ENCODE measurements around the gene RASGRP1. TPM values are rescaled to one million over a fixed set of nuclear protein-coding genes. Genes with fewer than 3 reads are reported as not detected.

The RASGRP1 gene
- total RNA-seq, result 0.37 and 0.43 TPM in 2 replicates

GRCh38 chr15:38564557-38565286 lies at the start of gene RASGRP1:
RASGRP1 (minus strand) TSS chr15:38564814; CDS start chr15:38564628, 186 bp downstream.

DNA sequence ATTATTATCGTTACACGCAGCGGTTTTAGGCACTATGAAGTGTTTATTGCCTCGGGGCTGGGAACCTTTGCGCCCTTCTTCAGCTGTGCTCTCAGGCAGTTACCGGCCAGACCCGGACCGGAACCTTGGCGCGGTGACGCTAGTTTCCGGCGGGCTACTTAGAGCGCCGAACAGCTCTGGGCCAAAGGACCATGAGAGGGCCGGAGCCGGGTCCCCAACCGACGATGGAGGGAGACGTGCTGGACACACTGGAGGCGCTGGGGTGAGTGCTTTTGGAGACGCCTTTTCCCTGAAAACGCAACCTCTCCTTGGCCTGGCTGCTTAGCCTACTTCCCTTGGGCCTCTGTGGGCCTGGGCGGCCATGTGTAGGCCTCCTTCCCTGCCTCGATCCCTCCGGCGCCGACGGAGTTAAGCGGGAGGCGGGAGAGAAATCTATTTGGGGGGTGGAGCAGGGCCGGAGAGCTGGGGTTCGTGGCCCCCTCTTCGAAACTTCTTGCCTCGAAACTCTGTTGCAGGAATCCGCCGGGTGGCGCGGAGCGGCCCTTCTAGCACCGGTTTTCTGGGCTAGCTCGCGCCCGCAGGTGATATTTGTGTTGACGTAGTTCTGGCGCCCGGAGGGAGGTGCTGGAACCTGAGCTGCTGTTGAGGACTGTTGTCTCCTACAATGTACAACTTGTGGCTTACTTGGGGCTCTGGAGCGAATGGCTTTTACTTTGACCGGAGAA lies 110.5 kb downstream of the RASGRP1 start, which contains the start of gene FAM98B:
Gene FAM98B (plus strand): TSS at position 157 of the 725 bp plus-strand sequence. CDS start 35 bp downstream, at position 192.

Other genes with a start within 250 kb of the RASGRP1 start
- gene FAM98B, start 110.7 kb downstream of the RASGRP1 start, total RNA-seq, result 6.8 and 9.3 TPM in 2 replicates